Neural progenitor cell (in vitro differentiated cells): ENCODE results near the gene PLAGL1. TPM values are rescaled to one million over a fixed set of nuclear protein-coding genes. Genes with fewer than 3 reads are reported as not detected.
A peak's percentile ranks its signal among the peaks of the same experiment; 100 is the strongest.

Experiments used
- DNase-seq: peaks from one replicate; pipeline ENCODE4 v3.0.0-alpha.2; 2016; ENCODE audit warnings: low spot score
- H2AFZ ChIP-seq: fragments of 200-600 bp; sonication (generic); replicated peaks from 2 replicates; pipeline ENCODE4 v1.6.1; 2016; ENCODE audit warnings: antibody characterized with exemption
- H3F3A ChIP-seq: fragments of 200-600 bp; sonication (generic); 2 replicates; pipeline ENCODE4 v1.6.1; 2016; ENCODE audit warnings: antibody characterized with exemption, low read depth
- H3K27ac ChIP-seq: fragments of 200-600 bp; sonication (generic); 2 replicates; pipeline ENCODE4 v1.5.1; 2016; ENCODE audit warnings: mild to moderate bottlenecking
- H3K27me3 ChIP-seq: fragments of 200-600 bp; sonication (generic); 2 replicates; pipeline ENCODE4 v1.6.1; 2016; ENCODE audit warnings: mild to moderate bottlenecking, moderate library complexity
- H3K36me3 ChIP-seq: fragments of 200-600 bp; sonication (generic); 2 replicates; pipeline ENCODE4 v1.5.1; 2016
- H3K4me1 ChIP-seq: fragments of 200-600 bp; sonication (generic); 2 replicates; pipeline ENCODE4 v1.6.1; 2016; ENCODE audit warnings: mixed run types
- H3K4me2 ChIP-seq: fragments of 200-600 bp; sonication (generic); 2 replicates; pipeline ENCODE4 v1.6.1; 2016
- H3K4me3 ChIP-seq: fragments of 200-600 bp; sonication (generic); 2 replicates; pipeline ENCODE4 v1.5.1; 2016
- H3K79me2 ChIP-seq: fragments of 200-600 bp; sonication (generic); 2 replicates; pipeline ENCODE4 v1.6.1; 2016; ENCODE audit warnings: low read depth
- H3K9ac ChIP-seq: fragments of 200-600 bp; sonication (generic); 2 replicates; pipeline ENCODE4 v1.6.1; 2016
- H3K9me3 ChIP-seq: fragments of 200-600 bp; sonication (generic); 2 replicates; pipeline ENCODE4 v1.5.1; 2016; ENCODE audit warnings: low read depth
- H4K20me1 ChIP-seq: fragments of 200-600 bp; sonication (generic); 2 replicates; pipeline ENCODE4 v1.6.1; 2016; ENCODE audit warnings: low read depth
- H3K27ac Mint-ChIP-seq: 3 replicates; pipeline ENCODE4 v1.8.0; 2021; ENCODE audit warnings: mixed read lengths
- H3K27me3 Mint-ChIP-seq: 2 replicates; pipeline ENCODE4 v1.8.0; 2022; ENCODE audit warnings: low read depth, mild to moderate bottlenecking, inconsistent platforms, moderate library complexity, mixed read lengths; ENCODE audit not compliant: insufficient read depth
- H3K36me3 Mint-ChIP-seq: 3 replicates; pipeline ENCODE4 v1.8.0; 2021; ENCODE audit warnings: mixed read lengths
- H3K4me1 Mint-ChIP-seq: 3 replicates; pipeline ENCODE4 v1.8.0; 2021; ENCODE audit warnings: mixed read lengths
- H3K4me3 Mint-ChIP-seq: 3 replicates; pipeline ENCODE4 v1.8.0; 2021; ENCODE audit warnings: mild to moderate bottlenecking, moderate library complexity, mixed read lengths
- H3K9me3 Mint-ChIP-seq: 3 replicates; pipeline ENCODE4 v1.8.0; 2020; ENCODE audit warnings: mixed read lengths
- EZH2 ChIP-seq: fragments of 200-600 bp; sonication (generic); IDR thresholded peaks from 2 replicates; pipeline ENCODE4 v1.6.1; 2017; ENCODE audit warnings: antibody characterized with exemption, mild to moderate bottlenecking, moderate library complexity
- EZH2phosphoT487 ChIP-seq: fragments of 200-600 bp; sonication (generic); IDR thresholded peaks from 2 replicates; pipeline ENCODE4 v1.6.1; 2017; ENCODE audit warnings: antibody characterized with exemption
- total RNA-seq: library from RNA; depleted of rRNA; stranded (reverse); fragments of >200 nt; gene quantifications from 2 replicates; pipeline ENCODE4 v1.2.3, GENCODE V29; 2015; ENCODE audit warnings: low replicate concordance
- TF ChIP-seq, protein P1 (sequence below): fragments of 200-600 bp; sonication (generic); IDR thresholded peaks from 2 replicates; pipeline ENCODE4 v1.5.1; 2017; ENCODE audit warnings: antibody characterized with exemption, mild to moderate bottlenecking

Gene PLAGL1
- total RNA-seq, 1 donor from 2014 or later: 5.6 TPM

- TF ChIP-seq EZH2phosphoT487 (no peak), EZH2 (no peak)
- TF ChIP-seq, protein P1, sequence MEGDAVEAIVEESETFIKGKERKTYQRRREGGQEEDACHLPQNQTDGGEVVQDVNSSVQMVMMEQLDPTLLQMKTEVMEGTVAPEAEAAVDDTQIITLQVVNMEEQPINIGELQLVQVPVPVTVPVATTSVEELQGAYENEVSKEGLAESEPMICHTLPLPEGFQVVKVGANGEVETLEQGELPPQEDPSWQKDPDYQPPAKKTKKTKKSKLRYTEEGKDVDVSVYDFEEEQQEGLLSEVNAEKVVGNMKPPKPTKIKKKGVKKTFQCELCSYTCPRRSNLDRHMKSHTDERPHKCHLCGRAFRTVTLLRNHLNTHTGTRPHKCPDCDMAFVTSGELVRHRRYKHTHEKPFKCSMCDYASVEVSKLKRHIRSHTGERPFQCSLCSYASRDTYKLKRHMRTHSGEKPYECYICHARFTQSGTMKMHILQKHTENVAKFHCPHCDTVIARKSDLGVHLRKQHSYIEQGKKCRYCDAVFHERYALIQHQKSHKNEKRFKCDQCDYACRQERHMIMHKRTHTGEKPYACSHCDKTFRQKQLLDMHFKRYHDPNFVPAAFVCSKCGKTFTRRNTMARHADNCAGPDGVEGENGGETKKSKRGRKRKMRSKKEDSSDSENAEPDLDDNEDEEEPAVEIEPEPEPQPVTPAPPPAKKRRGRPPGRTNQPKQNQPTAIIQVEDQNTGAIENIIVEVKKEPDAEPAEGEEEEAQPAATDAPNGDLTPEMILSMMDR: no peak
- peaks cover 56% of the 10 kb centered on the region for H3F3A ChIP-seq
- no peak overlapping the region for H2AFZ ChIP-seq
- H3K4me1 ChIP-seq: peaks cover 74% of the 10 kb centered on the region
- peak overlapping the region; percentile 76 for H3K27ac Mint-ChIP-seq
- H3K9me3 Mint-ChIP-seq: no peaks in the 10 kb centered on the region
- H4K20me1 ChIP-seq: no peaks in the 10 kb centered on the region
- peaks cover 21% of the 10 kb centered on the region for H3K27me3 ChIP-seq
- H3K36me3 Mint-ChIP-seq: peaks cover 3% of the 10 kb centered on the region
- H3K27me3 Mint-ChIP-seq: no peaks in the 10 kb centered on the region
- H3K79me2 ChIP-seq: no peaks in the 10 kb centered on the region
- peak overlapping the region; percentile 33 for H3K4me3 Mint-ChIP-seq
- H3K4me2 ChIP-seq: peak overlapping the region; percentile 84
- no peaks in the 10 kb centered on the region for H3K9me3 ChIP-seq
- no peak overlapping the region for H3K9ac ChIP-seq
- H3K27ac ChIP-seq: peak overlapping the region; percentile 98
- DNase-seq: peak; percentile 16
- no peaks in the 10 kb centered on the region for H3K4me1 Mint-ChIP-seq
- no peak overlapping the region for H3K4me3 ChIP-seq
- no peaks in the 10 kb centered on the region for H3K36me3 ChIP-seq
Measured at GRCh38 chr6:143957679-143958274, 50.3 kb downstream of the PLAGL1 start.

GRCh38 chr6:143955971-143956370 lies 52.1 kb downstream of the PLAGL1 start:
- H3K4me1 ChIP-seq: peaks cover 57% of the 10 kb centered on the region
- H2AFZ ChIP-seq: no peak overlapping the region
- H3K9me3 ChIP-seq: no peaks in the 10 kb centered on the region
- H3K79me2 ChIP-seq: no peaks in the 10 kb centered on the region
- H3K27me3 ChIP-seq: peaks cover 26% of the 10 kb centered on the region
- peaks cover 38% of the 10 kb centered on the region for H3F3A ChIP-seq
- H3K9me3 Mint-ChIP-seq: no peaks in the 10 kb centered on the region
- H3K36me3 Mint-ChIP-seq: peaks cover 19% of the 10 kb centered on the region
- H3K4me3 Mint-ChIP-seq: no peak overlapping the region
- H3K36me3 ChIP-seq: no peaks in the 10 kb centered on the region
- H3K9ac ChIP-seq: no peak overlapping the region
- no peak overlapping the region for H3K4me2 ChIP-seq
- no peak overlapping the region for H3K4me3 ChIP-seq
- H3K27ac Mint-ChIP-seq: no peak overlapping the region
- no peaks in the 10 kb centered on the region for H3K27me3 Mint-ChIP-seq
- H3K4me1 Mint-ChIP-seq: peaks cover 2% of the 10 kb centered on the region
- no peaks in the 10 kb centered on the region for H4K20me1 ChIP-seq
- DNase-seq: no peak
- no peak overlapping the region for H3K27ac ChIP-seq
- TF ChIP-seq EZH2: no peak
- TF ChIP-seq, protein P1: no peak
- TF ChIP-seq EZH2phosphoT487: no peak

DNA sequence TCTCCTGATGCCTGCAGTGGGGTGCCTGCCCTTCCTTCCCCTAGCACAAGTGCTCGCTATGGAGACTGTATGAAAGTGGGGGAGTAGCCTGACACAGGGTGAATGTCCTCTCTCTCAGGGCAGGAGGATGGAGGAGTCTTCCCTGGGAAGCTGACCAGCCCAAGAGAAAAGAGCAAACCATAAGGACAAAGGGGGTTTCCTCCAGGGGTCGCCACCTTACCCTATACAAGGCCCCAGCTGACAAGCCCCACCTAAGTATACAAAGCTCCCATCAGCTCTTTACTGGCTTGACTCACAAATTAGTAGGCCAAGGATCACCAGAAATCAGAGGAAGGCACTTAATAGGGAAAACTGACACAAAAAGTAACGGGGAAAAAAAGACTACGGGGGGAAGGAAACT lies 54.1 kb downstream of the PLAGL1 start:
- Mint-ChIP-seq H3K36me3 (peaks cover 24% of the 10 kb centered on the region), H3K9me3 (no peaks in the 10 kb centered on the region), H3K27ac (no peak overlapping the region), H3K4me3 (no peak overlapping the region), H3K27me3 (peaks cover 2% of the 10 kb centered on the region), H3K4me1 (peaks cover 2% of the 10 kb centered on the region)
- H3K79me2 ChIP-seq: no peaks in the 10 kb centered on the region
- no peak overlapping the region for H2AFZ ChIP-seq
- DNase-seq: peak; percentile 35
- peaks cover 13% of the 10 kb centered on the region for H3K27me3 ChIP-seq
- H3K4me3 ChIP-seq: no peak overlapping the region
- TF ChIP-seq, protein P1: peak; percentile 23
- no peak for TF ChIP-seq EZH2phosphoT487
- no peak for TF ChIP-seq EZH2
- H4K20me1 ChIP-seq: no peaks in the 10 kb centered on the region
- H3K36me3 ChIP-seq: no peaks in the 10 kb centered on the region
- no peak overlapping the region for H3K4me2 ChIP-seq
- H3F3A ChIP-seq: peaks cover 18% of the 10 kb centered on the region
- peaks cover 37% of the 10 kb centered on the region for H3K4me1 ChIP-seq
- no peaks in the 10 kb centered on the region for H3K9me3 ChIP-seq
- no peak overlapping the region for H3K9ac ChIP-seq
- no peak overlapping the region for H3K27ac ChIP-seq
